ENCODE data around the gene NACC1. TPM values are rescaled to one million over a fixed set of nuclear protein-coding genes. Genes with fewer than 3 reads are reported as not detected.

NACC1 gene
- total and polyA plus RNA-seq, 7 donors, result 11.9 to 63.4 (median 43.5) TPM

GRCh38 chr19:13120817-13121216 lies 2.8 kb downstream of the NACC1 start:
- no peak for TF ChIP-seq CTCF (IDR thresholded peaks at IDR 0.05)
- no peaks in the 10 kb centered on the region for H3K27me3 ChIP-seq (ENCODE audit: insufficient read depth in 3 of 3, low read length in 2 of 3)
- no peak overlapping the region for H3K27ac ChIP-seq
- 69 to 78% (median 77%) methylated on average over 10 of the region's 10 CpGs for WGBS, 3 donors
- peaks cover 0 to 4% of the 10 kb centered on the region in 2 donors for H3K36me3 ChIP-seq (ENCODE audit: insufficient read depth in 1 of 2, low read depth in 1 of 2)
- intact Hi-C loops (cut with DNase I), result no loop called here
- DNase-seq (no peak), ATAC-seq (no peak)
- H3K4me1 ChIP-seq, result peaks cover 23% of the 10 kb centered on the region
- H3K4me3 ChIP-seq, result no peak overlapping the region
- H3K9me3 ChIP-seq, result no peaks in the 10 kb centered on the region

DNA sequence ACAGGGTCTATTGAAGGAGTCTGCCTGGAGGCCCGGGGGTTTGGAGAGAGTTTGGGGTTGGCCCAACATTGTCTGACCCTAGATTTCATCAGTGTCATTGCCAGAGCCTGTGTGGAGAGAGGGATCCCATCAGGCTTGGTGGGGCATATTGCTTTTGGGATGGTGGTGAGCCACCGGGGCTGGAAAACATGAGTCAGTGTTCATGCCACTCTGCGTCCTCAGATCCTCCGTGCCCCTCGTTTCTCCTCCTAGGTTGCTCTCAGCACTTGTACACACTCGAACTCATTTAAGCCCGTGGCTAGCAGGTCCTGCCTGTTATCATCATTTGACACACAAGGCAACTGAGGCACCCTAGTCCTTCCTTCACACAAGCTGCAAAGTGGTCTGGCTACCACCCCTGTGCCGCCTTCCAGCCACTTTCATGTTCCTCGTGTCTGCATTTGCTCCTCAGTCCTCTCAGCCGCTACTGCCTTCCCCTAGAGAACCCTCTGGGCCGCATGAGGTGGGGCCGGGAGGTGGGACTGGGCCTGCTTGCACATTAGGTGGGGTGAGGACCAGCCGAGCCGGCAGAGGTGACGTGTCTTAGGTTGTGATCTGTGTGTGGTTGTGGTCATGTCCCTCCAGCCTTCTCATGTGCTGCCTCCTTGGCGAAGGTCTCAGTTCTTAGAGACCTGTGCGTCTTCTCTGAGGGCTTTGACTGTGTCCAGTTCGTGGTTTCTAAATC lies 3.6 kb downstream of the NACC1 start:
- intact Hi-C loops (cut with DNase I), result no loop called here
- H3K27ac ChIP-seq, result no peak overlapping the region
- 69 to 83% (median 71%) methylated on average over 18 of the region's 18 CpGs for WGBS, 3 donors

DNA sequence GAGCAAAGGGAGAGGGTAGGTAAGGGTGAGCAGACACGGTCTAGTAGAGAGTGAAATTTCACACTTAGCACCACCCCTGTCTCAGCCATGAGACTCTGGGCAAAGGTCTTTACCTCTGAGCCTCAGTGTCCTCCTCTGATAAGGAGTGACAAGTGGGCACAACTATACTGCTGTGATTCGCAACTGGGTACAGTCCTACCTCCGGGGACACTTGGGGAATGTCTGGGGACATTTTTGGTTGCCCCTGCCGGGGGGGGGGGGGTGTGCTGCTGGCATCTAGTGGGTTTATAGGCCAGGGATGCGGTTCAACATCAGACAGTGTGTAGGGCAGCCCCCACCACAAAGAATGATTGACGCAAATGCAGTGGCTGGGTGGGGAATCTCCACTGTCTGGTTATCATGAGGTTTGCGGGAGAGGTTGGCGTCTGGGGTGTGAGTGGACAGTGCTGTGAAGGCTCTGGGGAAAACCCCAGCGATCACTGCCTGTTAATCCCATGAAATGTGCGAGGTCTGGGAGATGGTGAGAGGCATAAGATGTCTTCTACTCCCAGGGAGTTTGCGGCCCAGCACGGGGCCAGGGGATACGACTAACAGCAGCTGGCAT lies 4.3 kb downstream of the NACC1 start:
- H3K36me3 ChIP-seq (ENCODE audit: insufficient read depth in 1 of 2, low read depth in 1 of 2), result peaks cover 0 to 7% of the 10 kb centered on the region in 2 donors
- intact Hi-C loops (cut with DNase I), result no loop called here
- H3K27ac ChIP-seq, result no peak overlapping the region
- H3K27me3 ChIP-seq (ENCODE audit: insufficient read depth in 3 of 3, low read length in 2 of 3), result no peaks in the 10 kb centered on the region
- H3K4me1 ChIP-seq, result peaks cover 15% of the 10 kb centered on the region
- no peak for DNase-seq
- H3K4me3 ChIP-seq, result no peak overlapping the region
- WGBS, 3 donors, result 69 to 89% (median 74%) methylated on average over 12 to 13 of the region's 13 CpGs
- no peak for ATAC-seq
- TF ChIP-seq CTCF (IDR thresholded peaks at IDR 0.05), result no peak
- no peaks in the 10 kb centered on the region for H3K9me3 ChIP-seq

More for the DNA sequence above, 3.6 kb downstream of the NACC1 start:
- no peak overlapping the region for H3K4me3 ChIP-seq
- H3K9me3 ChIP-seq, result no peaks in the 10 kb centered on the region
- H3K4me1 ChIP-seq, result peaks cover 22% of the 10 kb centered on the region
- H3K27me3 ChIP-seq (ENCODE audit: insufficient read depth in 3 of 3, low read length in 2 of 3), result no peaks in the 10 kb centered on the region
- no peak for DNase-seq
- H3K36me3 ChIP-seq (ENCODE audit: insufficient read depth in 1 of 2, low read depth in 1 of 2), result peaks cover 0 to 7% of the 10 kb centered on the region in 2 donors
- no peak for ATAC-seq
- TF ChIP-seq CTCF (IDR thresholded peaks at IDR 0.05), result no peak

GRCh38 chr19:13122980-13123957 lies 5.2 kb downstream of the NACC1 start:
- ATAC-seq (no peak), DNase-seq (no peak)
- H3K36me3 ChIP-seq (ENCODE audit: insufficient read depth in 1 of 2, low read depth in 1 of 2), result peaks cover 0 to 7% of the 10 kb centered on the region in 2 donors
- no peaks in the 10 kb centered on the region for H3K9me3 ChIP-seq
- no peaks in the 10 kb centered on the region for H3K27me3 ChIP-seq (ENCODE audit: insufficient read depth in 3 of 3, low read length in 2 of 3)
- intact Hi-C loops (cut with DNase I), result no loop called here
- WGBS, 3 donors, result 87 to 92% (median 89%) methylated on average over 20 of the region's 20 CpGs
- H3K27ac ChIP-seq, result no peak overlapping the region
- H3K4me3 ChIP-seq, result no peak overlapping the region
- TF ChIP-seq CTCF (IDR thresholded peaks at IDR 0.05), result no peak
- H3K4me1 ChIP-seq, result peaks cover 13% of the 10 kb centered on the region

Measured in psoas muscle (tissue), 8 donors.